Calu3 (cell line): Measurements from ENCODE around the gene MKI67. TPM values are rescaled to one million over a fixed set of nuclear protein-coding genes. Genes with fewer than 3 reads are reported as not detected.
A peak's percentile ranks its signal among the peaks of the same experiment; 100 is the strongest.

Experiments used
- BruUV-seq: library from RNA; stranded (reverse); fragments of 400-500 nt; replicated peaks from 2 replicates; lab custom pipeline; 2021; lab: Mats Ljungman, UMichigan
- CTCF ChIA-PET: fragments of 300-600 bp; sonication (Branson Sonifier 250); formaldehyde crosslinking; loops from one replicate; lab custom pipeline; 2022; ENCODE audit warnings: antibody characterized with exemption; lab: Charles Lee
- DNase-seq: peaks from one replicate; pipeline ENCODE4 v3.0.0; 2022
- H3K27ac Mint-ChIP-seq: one replicate; pipeline ENCODE4 v1.8.0; 2022; ENCODE audit warnings: mixed read lengths; ENCODE audit not compliant: unreplicated experiment
- H3K27me3 Mint-ChIP-seq: one replicate; pipeline ENCODE4 v1.8.0; 2022; ENCODE audit warnings: mixed read lengths; ENCODE audit not compliant: unreplicated experiment
- H3K36me3 Mint-ChIP-seq: one replicate; pipeline ENCODE4 v1.8.0; 2022; ENCODE audit warnings: mild to moderate bottlenecking, moderate library complexity, mixed read lengths; ENCODE audit not compliant: insufficient read depth, unreplicated experiment
- H3K4me1 Mint-ChIP-seq: one replicate; pipeline ENCODE4 v1.8.0; 2022; ENCODE audit warnings: mild to moderate bottlenecking, low read depth, mixed read lengths; ENCODE audit not compliant: unreplicated experiment
- H3K4me3 Mint-ChIP-seq: one replicate; pipeline ENCODE4 v1.8.0; 2022; ENCODE audit warnings: mild to moderate bottlenecking, low read depth, moderate library complexity, mixed read lengths; ENCODE audit not compliant: unreplicated experiment
- H3K9me3 Mint-ChIP-seq: one replicate; pipeline ENCODE4 v1.8.0; 2022; ENCODE audit warnings: low read depth, mixed read lengths; ENCODE audit not compliant: unreplicated experiment
- intact Hi-C: fragments of 100-400 bp; cut with micrococcal nuclease; formaldehyde crosslinking; loops from one replicate; pipeline ENCODE4 v1.10.0; 2022; ENCODE audit not compliant: unreplicated experiment
- total RNA-seq: library from RNA; stranded (reverse); gene quantifications from 2 replicates; pipeline ENCODE4 v1.2.3, GENCODE V29; 2022
- TF ChIP-seq, protein P1 (sequence below): fragments of 200-600 bp; IDR thresholded peaks from one replicate; pipeline ENCODE4 v1.8.0; 2022; ENCODE audit warnings: antibody characterized with exemption; ENCODE audit not compliant: unreplicated experiment

Gene MKI67
- total RNA-seq, 1 experiment from 2014 or later: 87.8 TPM

DNA sequence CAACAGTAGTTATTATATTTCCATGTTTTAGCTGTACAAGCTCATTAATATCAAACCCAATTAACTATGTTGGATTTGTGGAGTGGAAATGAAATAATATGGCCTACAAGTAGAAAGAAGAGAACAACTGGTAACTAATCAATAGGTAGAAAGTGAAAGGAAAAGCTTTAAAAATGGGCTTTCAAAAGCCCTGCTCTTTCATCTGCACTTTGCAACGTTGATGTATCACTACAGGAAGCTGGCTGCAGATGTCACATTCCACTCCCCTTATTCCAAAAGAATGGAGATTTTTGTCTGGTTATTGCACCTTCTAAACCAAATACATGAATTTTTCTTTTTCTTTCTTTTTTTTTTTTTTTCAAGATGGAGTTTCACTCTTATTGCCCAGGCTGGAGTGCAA, 11.7 kb upstream of the MKI67 start:
- H3K4me1 Mint-ChIP-seq: no peaks in the 10 kb centered on the region
- TF ChIP-seq, protein P1, sequence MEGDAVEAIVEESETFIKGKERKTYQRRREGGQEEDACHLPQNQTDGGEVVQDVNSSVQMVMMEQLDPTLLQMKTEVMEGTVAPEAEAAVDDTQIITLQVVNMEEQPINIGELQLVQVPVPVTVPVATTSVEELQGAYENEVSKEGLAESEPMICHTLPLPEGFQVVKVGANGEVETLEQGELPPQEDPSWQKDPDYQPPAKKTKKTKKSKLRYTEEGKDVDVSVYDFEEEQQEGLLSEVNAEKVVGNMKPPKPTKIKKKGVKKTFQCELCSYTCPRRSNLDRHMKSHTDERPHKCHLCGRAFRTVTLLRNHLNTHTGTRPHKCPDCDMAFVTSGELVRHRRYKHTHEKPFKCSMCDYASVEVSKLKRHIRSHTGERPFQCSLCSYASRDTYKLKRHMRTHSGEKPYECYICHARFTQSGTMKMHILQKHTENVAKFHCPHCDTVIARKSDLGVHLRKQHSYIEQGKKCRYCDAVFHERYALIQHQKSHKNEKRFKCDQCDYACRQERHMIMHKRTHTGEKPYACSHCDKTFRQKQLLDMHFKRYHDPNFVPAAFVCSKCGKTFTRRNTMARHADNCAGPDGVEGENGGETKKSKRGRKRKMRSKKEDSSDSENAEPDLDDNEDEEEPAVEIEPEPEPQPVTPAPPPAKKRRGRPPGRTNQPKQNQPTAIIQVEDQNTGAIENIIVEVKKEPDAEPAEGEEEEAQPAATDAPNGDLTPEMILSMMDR: no peak
- no TSS peak for BruUV-seq

DNA sequence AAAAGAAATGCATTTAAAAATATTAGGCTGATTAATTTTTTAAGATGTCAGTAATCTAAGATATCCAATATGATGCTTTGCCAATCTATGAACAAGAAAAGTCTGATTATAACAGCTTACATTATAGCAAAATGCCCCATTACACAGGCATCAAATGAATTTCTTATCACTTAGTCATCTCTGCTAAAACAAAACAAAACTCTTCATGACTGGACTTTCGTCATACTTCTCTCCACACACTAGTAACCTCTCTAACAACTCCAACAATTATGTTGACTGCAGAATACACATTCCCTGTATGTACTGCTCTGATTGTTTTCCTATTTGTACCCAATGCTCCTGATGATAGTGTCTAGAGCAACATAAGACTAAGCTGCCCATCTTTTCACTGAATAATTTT, 3.8 kb upstream of the MKI67 start:
- no peak overlapping the region for H3K27ac Mint-ChIP-seq
- H3K36me3 Mint-ChIP-seq: peaks cover 22% of the 10 kb centered on the region
- no peak for DNase-seq
- BruUV-seq: no TSS peak
- H3K4me3 Mint-ChIP-seq: no peak overlapping the region
- peaks cover 12% of the 10 kb centered on the region for H3K4me1 Mint-ChIP-seq
- TF ChIP-seq, protein P1: no peak
- H3K9me3 Mint-ChIP-seq: no peaks in the 10 kb centered on the region
- intact Hi-C loops: no loop called here
- H3K27me3 Mint-ChIP-seq: no peaks in the 10 kb centered on the region
- CTCF ChIA-PET: interaction anchor here (0.7 kb wide), 1 partner anchor 38 kb away, joined by 4 read pairs; no protein-coding TSS in a partner anchor

More for the DNA sequence above, 11.7 kb upstream of the MKI67 start:
- DNase-seq: no peak
- no peaks in the 10 kb centered on the region for H3K9me3 Mint-ChIP-seq
- intact Hi-C loops: no loop called here
- CTCF ChIA-PET: no interaction called here
- no peaks in the 10 kb centered on the region for H3K36me3 Mint-ChIP-seq
- no peaks in the 10 kb centered on the region for H3K27me3 Mint-ChIP-seq
- H3K4me3 Mint-ChIP-seq: no peak overlapping the region
- H3K27ac Mint-ChIP-seq: no peak overlapping the region

DNA sequence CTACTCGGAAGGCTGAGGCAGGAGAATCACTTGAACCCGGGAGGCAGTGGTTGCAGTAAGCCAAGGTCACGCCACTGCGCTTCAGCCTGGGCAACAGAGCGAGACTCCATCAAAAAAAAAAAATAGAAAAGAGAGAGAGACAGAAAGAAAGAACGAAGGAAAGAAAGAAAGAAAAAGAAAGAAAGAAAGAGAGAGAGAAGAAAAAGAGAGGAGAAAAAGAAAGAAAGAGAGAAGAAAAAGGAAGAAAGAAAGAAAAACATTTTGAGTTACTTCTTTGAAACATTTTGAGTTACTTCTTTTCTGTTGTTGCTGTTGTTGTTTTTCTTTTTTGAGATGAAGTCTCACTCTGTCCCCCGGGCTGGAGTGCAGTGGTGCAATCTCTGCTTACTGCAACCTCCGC, 2.4 kb upstream of the MKI67 start:
- Mint-ChIP-seq H3K9me3 (no peaks in the 10 kb centered on the region), H3K4me1 (peaks cover 12% of the 10 kb centered on the region), H3K36me3 (peaks cover 33% of the 10 kb centered on the region), H3K27ac (no peak overlapping the region), H3K27me3 (no peaks in the 10 kb centered on the region), H3K4me3 (no peak overlapping the region)
- CTCF ChIA-PET: no interaction called here
- intact Hi-C loops: no loop called here
- DNase-seq: no peak
- TF ChIP-seq, protein P1: no peak
- BruUV-seq: no TSS peak

DNA sequence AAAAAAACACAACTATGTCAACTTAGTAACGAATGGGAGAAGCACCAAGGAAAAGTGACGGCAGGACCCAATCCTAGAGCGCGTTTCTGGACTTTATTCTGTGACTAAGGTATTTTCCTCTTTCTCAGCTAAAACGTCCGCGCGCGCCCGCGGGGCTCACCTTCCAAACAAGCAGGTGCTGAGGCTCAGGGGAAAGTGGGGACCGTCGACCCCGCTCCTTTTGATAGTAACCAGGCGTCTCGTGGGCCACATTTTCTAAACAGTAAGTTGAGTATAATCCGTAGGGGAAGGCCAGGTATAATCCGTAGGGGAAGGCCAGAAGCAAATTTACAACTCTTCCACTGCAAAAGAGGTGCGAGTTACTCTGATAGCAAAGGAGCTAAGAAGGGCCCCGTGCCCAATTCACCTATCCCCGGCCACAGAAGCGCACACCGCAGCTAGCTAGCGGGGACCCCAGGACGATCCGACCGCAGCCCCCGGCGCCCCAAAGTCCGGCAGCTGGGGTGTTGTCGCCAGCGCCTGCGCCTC, 743 bp downstream of the MKI67 start:
- CTCF ChIA-PET: no interaction called here
- H3K9me3 Mint-ChIP-seq: no peaks in the 10 kb centered on the region
- peak overlapping the region; percentile 60 for H3K27ac Mint-ChIP-seq
- peaks cover 17% of the 10 kb centered on the region for H3K4me1 Mint-ChIP-seq
- H3K4me3 Mint-ChIP-seq: peak overlapping the region; percentile 76
- no peaks in the 10 kb centered on the region for H3K27me3 Mint-ChIP-seq
- intact Hi-C loops: no loop called here
- no TSS peak for BruUV-seq
- DNase-seq: no peak
- TF ChIP-seq, protein P1: no peak
- H3K36me3 Mint-ChIP-seq: peaks cover 42% of the 10 kb centered on the region
